IPS-20b (cell line): ENCODE data around the gene PEPD.

Experiments
- H3K27ac ChIP-seq: one replicate; pipeline ENCODE4 v1.5.1; 2013; ENCODE audit warnings: low read length
- H3K27me3 ChIP-seq: 2 replicates; pipeline ENCODE4 v1.6.1; 2013; ENCODE audit warnings: mild to moderate bottlenecking, low read length, inconsistent platforms; ENCODE audit not compliant: insufficient read depth
- H3K36me3 ChIP-seq: 2 replicates; pipeline ENCODE4 v1.6.1; 2013; ENCODE audit warnings: low read depth, mild to moderate bottlenecking, inconsistent platforms, low read length, moderate library complexity; ENCODE audit not compliant: insufficient read depth
- H3K4me1 ChIP-seq: 2 replicates; pipeline ENCODE4 v1.6.1; 2013; ENCODE audit warnings: mild to moderate bottlenecking, control low read depth, inconsistent platforms, low read length, moderate library complexity; ENCODE audit not compliant: insufficient read depth
- H3K4me3 ChIP-seq: 2 replicates; pipeline ENCODE4 v1.5.1; 2013; ENCODE audit warnings: mild to moderate bottlenecking, low read length, inconsistent platforms
- H3K9ac ChIP-seq: 2 replicates; pipeline ENCODE4 v1.6.1; 2013; ENCODE audit warnings: low read depth, mild to moderate bottlenecking, inconsistent platforms, low read length, moderate library complexity
- H3K9me3 ChIP-seq: 2 replicates; pipeline ENCODE4 v1.6.1; 2013; ENCODE audit warnings: mild to moderate bottlenecking, low read depth, low read length, inconsistent platforms; ENCODE audit not compliant: insufficient read depth

PEPD gene

DNA sequence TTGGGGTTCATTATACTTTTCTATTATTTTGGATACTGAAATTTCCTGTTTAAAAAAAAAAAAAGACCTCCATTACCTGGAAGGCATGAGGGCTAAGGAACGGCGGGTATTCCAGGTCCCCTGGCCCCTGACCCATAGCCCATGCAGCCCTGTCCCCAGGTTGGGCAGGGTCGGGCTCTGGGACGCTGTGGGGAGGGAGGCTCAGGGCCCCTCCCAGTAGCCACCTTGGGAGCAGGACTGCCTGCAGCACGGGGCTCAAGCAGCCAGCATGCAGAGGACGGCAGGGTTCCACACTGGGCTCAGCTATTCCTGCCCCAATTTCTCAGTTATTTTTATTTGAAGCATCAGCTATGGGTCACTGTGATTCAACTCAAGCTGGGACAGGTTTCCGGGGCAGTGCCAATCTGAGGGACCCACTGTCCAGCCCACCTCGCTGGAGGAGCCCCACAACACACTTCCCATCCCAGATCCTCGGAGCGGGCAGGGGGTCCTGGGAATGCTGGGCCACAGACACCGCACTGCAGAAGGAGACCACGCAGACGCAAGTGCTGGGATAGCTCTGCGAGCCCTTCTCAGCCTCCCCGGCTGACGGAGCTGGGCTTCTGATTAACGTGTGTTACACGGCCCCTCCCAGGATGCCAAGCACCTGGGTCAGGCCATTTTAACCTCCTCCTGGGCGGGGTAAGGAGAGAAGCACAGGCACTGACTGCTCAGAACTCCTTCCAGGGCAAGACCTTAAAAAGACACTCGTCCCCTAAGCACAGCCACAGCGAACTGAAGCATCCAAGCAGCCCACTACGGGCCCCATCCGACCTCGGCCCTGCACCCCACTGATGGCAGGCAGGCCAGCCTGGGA lies 60.1 kb downstream of the PEPD start:
- no peaks in the 10 kb centered on the region for H3K9me3 ChIP-seq
- H3K27me3 ChIP-seq = no peaks in the 10 kb centered on the region
- H3K36me3 ChIP-seq = peaks cover 21% of the 10 kb centered on the region; the same call in 1 of the 2 replicates
- H3K27ac ChIP-seq = no peak overlapping the region
- H3K4me3 ChIP-seq = no peak overlapping the region
- H3K9ac ChIP-seq = no peak overlapping the region
- no peaks in the 10 kb centered on the region for H3K4me1 ChIP-seq

GRCh38 chr19:33460221-33460908 lies 61.2 kb downstream of the PEPD start:
- Histone ChIP-seq H3K4me3 (no peak overlapping the region), H3K9ac (no peak overlapping the region), H3K27me3 (no peaks in the 10 kb centered on the region), H3K27ac (no peak overlapping the region), H3K36me3 (peaks cover 21% of the 10 kb centered on the region; the same call in 1 of the 2 replicates), H3K9me3 (no peaks in the 10 kb centered on the region), H3K4me1 (no peaks in the 10 kb centered on the region)

DNA sequence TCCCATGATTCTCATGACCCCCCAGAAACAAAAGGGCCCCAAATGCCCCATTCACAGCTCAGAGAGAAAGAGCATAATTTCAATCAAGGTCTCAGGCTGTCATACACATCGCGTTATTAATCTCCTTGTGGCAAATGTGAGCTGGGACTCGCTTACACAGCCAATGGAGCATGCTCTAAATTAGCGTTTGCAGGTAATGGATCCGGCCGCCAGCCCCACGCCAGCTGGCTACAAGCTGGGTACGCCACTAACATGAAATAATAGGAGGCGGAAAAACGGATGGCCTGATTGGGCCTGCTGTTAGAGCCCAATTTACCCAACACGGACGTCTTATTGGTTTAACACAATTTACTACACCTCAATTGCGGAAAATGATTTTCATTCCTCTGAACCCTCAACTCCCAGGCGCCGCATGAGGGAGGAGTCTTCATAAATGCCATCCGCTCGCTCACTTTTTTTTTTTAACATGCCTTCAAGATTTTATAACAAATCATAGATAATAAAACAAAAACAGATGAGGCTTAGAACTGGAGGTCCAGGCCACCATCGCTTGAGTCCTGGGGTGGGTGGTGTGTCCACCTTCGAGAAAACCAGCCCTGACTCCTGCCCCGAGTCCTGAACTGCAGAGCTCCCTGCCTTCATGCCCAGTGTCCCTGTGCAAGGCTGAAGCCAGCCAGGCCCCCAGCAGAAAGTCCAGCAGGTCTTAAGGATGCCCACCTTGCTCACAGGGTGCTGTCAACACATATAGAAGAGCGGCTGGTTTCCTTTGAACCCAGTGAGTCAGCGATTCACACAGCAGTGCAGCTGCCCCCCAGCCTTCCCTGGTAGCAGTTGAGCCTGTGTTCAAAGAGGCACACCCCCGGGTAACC lies 62.1 kb downstream of the PEPD start:
- Histone ChIP-seq H3K9me3 (no peaks in the 10 kb centered on the region), H3K4me3 (no peak overlapping the region), H3K9ac (no peak overlapping the region), H3K4me1 (no peaks in the 10 kb centered on the region), H3K36me3 (peaks cover 21% of the 10 kb centered on the region; the same call in 1 of the 2 replicates), H3K27me3 (no peaks in the 10 kb centered on the region), H3K27ac (no peak overlapping the region)

DNA sequence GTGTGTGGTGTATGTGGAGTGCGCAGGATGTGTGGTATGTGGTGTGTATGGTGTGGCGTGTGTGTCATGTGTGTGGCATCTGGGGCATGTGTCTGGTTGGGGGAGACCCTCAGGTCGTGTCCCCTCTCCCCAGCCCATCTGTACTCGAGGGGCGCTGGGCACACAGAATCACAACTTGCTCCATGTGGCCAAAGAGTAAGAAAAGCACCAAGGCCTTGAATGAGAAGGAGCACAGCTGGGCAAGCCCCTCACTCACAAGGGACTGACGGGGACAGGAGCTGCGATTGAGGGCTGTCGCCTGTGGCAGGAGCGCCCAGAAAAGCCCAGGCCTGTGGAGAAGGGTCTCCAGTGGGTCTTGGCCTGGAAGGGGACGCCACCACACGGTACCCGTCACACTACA lies 62.8 kb downstream of the PEPD start:
- Histone ChIP-seq H3K27me3 (no peaks in the 10 kb centered on the region), H3K27ac (no peak overlapping the region), H3K4me1 (no peaks in the 10 kb centered on the region), H3K36me3 (peaks cover 17% of the 10 kb centered on the region; the same call in 1 of the 2 replicates), H3K9me3 (no peaks in the 10 kb centered on the region), H3K9ac (no peak overlapping the region), H3K4me3 (no peak overlapping the region)

GRCh38 chr19:33458171-33458633 lies 63.4 kb downstream of the PEPD start:
- no peak overlapping the region for H3K4me3 ChIP-seq
- no peak overlapping the region for H3K27ac ChIP-seq
- no peak overlapping the region for H3K9ac ChIP-seq
- H3K9me3 ChIP-seq = no peaks in the 10 kb centered on the region
- H3K4me1 ChIP-seq = no peaks in the 10 kb centered on the region
- H3K27me3 ChIP-seq = no peaks in the 10 kb centered on the region
- peaks cover 11% of the 10 kb centered on the region; the same call in 1 of the 2 replicates for H3K36me3 ChIP-seq

- H3K36me3 ChIP-seq = peaks cover 6% of the 10 kb centered on the region; the same call in 1 of the 2 replicates
- no peak overlapping the region for H3K27ac ChIP-seq
- no peak overlapping the region for H3K4me3 ChIP-seq
- no peaks in the 10 kb centered on the region for H3K27me3 ChIP-seq
- no peaks in the 10 kb centered on the region for H3K9me3 ChIP-seq
- H3K9ac ChIP-seq = no peak overlapping the region
- no peaks in the 10 kb centered on the region for H3K4me1 ChIP-seq
Measured at GRCh38 chr19:33456845-33457220, 64.8 kb downstream of the PEPD start.

DNA sequence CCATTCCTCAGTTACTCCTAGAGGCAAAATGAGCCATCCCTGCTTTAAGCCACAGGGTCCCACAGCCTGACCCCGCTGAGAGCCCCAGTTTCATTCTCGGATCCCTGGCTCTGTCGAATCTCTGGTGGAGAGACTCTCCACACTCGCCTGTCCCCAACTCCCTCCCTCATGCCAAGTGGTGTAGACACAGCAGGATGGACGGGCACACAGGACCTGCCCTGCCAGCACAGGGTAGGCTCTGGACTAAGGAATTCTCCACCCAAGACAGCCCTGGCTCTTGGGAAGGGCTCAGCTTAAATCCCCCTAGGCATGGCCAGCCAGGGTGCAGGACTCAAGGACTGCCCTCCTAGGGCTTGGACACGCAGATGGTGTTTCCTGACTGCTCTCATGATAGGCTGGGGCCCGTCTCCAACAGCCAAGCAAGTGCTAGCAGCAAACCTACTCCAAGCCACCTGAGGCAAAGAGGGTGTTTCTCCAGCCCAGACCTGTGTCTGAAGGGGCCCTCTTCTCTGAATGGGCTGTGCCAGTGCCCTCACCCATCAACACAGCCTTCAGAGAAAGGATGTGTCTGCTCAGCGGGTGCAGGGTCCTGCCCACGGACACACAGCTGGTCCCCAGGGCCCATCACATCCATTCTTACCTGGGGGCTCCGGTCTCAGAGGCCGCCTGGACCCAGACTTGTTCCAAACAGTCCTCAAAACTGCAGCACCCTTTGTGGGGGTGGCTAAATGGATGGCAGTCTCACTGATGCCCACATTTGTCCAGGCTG lies 65.3 kb downstream of the PEPD start:
- Histone ChIP-seq H3K36me3 (peaks cover 6% of the 10 kb centered on the region; the same call in 1 of the 2 replicates), H3K4me1 (no peaks in the 10 kb centered on the region), H3K27me3 (no peaks in the 10 kb centered on the region), H3K4me3 (no peak overlapping the region), H3K9ac (no peak overlapping the region), H3K27ac (no peak overlapping the region), H3K9me3 (no peaks in the 10 kb centered on the region)

DNA sequence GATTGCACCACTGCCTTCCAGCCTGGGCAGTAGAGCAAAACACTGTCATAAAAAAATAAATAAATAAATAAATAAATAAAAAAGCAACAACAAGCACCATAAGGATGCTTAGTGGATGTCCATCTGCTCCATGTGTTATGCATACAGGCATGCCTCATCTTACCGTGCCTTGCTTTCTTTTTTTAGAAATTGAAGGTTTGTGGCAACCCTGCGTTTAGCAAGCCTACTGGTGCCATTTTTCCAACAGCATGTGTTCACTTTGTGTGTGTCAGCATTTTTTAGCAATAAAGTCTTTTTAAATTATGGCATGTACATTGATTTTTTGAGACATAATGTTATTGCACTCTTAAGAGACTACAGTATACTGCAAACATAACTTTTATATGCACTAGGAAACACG lies 68.3 kb downstream of the PEPD start:
- Histone ChIP-seq H3K4me3 (no peak overlapping the region), H3K27me3 (no peaks in the 10 kb centered on the region), H3K36me3 (peaks cover 3% of the 10 kb centered on the region; the same call in 1 of the 2 replicates), H3K9me3 (no peaks in the 10 kb centered on the region), H3K9ac (no peak overlapping the region), H3K4me1 (no peaks in the 10 kb centered on the region), H3K27ac (no peak overlapping the region)

- H3K27ac ChIP-seq = no peak overlapping the region
- H3K27me3 ChIP-seq = no peaks in the 10 kb centered on the region
- no peak overlapping the region for H3K4me3 ChIP-seq
- H3K9ac ChIP-seq = no peak overlapping the region
- H3K4me1 ChIP-seq = no peaks in the 10 kb centered on the region
- H3K36me3 ChIP-seq = no peaks in the 10 kb centered on the region
- H3K9me3 ChIP-seq = no peaks in the 10 kb centered on the region
Measured at GRCh38 chr19:33450689-33451088, 70.9 kb downstream of the PEPD start.

DNA sequence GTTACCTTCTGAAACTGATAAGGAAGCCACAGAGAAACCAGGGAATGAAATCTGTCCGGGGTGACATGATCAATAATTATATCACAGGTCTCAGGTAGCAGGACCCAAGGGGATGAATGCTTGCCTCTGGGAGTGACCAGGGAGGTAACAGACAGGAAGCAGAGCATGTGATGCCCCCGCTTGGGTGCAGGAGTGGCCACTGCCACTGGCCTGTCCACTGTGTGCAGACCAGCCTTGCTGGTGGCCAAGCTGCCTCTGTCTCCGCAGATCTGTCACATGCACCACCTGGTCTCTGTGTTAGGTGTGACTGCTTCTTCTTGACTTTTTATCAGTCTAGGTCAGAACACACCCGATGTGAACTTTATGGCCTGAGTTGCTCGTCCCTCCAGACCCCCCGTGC lies 71.8 kb downstream of the PEPD start:
- Histone ChIP-seq H3K4me1 (no peaks in the 10 kb centered on the region), H3K36me3 (no peaks in the 10 kb centered on the region), H3K27ac (no peak overlapping the region), H3K4me3 (no peak overlapping the region), H3K27me3 (no peaks in the 10 kb centered on the region), H3K9me3 (no peaks in the 10 kb centered on the region), H3K9ac (no peak overlapping the region)

DNA sequence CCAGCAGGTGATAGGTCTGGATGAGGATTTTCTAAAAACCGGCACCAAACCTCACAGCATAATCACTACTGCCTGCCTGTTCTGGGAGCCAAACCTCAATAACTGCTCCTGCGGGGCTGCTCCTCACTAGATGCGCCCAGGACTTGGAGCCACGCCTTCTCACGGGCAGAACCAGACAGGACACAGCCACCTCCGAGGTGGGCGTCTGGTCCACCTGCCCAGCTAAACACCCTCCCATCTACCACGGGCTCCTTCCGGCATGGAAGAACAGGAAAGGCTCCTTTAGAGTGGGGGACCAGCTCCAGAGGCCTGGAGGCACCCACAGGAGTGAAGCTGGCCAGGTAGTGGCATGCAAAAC lies 73.5 kb downstream of the PEPD start:
- H3K9ac ChIP-seq = no peak overlapping the region
- H3K36me3 ChIP-seq = peaks cover 7% of the 10 kb centered on the region; the same call in 1 of the 2 replicates
- H3K27ac ChIP-seq = no peak overlapping the region
- H3K4me3 ChIP-seq = no peak overlapping the region
- H3K9me3 ChIP-seq = no peaks in the 10 kb centered on the region
- H3K27me3 ChIP-seq = no peaks in the 10 kb centered on the region
- H3K4me1 ChIP-seq = no peaks in the 10 kb centered on the region
